ENCODE results near the gene ARL6IP4.

The ARL6IP4 gene

GRCh38 chr12:122992386-122992785 is 11.9 kb downstream of the ARL6IP4 start:
- no peak for DNase-seq (ENCODE audit: extremely low spot score)
- ChIA-PET CTCF (interaction anchor here (0.7 kb wide), 1 partner anchor 11 kb away, joined by 3 read pairs; no protein-coding TSS in a partner anchor), POLR2A (interaction anchor here (1.0 kb wide), 1 partner anchor 9 kb away, joined by 3 read pairs; no protein-coding TSS in a partner anchor)
- no peak for TF ChIP-seq BHLHE40 (IDR thresholded peaks at IDR 0.05; ENCODE audit: borderline replicate concordance)
- TF ChIP-seq PKNOX1 (IDR thresholded peaks at IDR 0.05), result no peak
- no peak for TF ChIP-seq NFRKB (IDR thresholded peaks at IDR 0.05)
- TF ChIP-seq FOXK2 (IDR thresholded peaks at IDR 0.05), result no peak
- no peak for TF ChIP-seq FOXA1 (IDR thresholded peaks at IDR 0.05)
- TF ChIP-seq L3MBTL2 (conservative IDR thresholded peaks at IDR 0.05), result no peak

GRCh38 chr12:122994140-122994675 is 13.7 kb downstream of the ARL6IP4 start:
- TF ChIP-seq ZNF384 (IDR thresholded peaks at IDR 0.05), result no peak
- TF ChIP-seq TARDBP (IDR thresholded peaks at IDR 0.05), result no peak
- TF ChIP-seq FOXA1 (IDR thresholded peaks at IDR 0.05), result no peak
- no peak for TF ChIP-seq HDGF (IDR thresholded peaks at IDR 0.05; ENCODE audit: borderline replicate concordance)
- TF ChIP-seq PKNOX1 (IDR thresholded peaks at IDR 0.05), result no peak
- TF ChIP-seq FOXM1 (IDR thresholded peaks at IDR 0.05; ENCODE audit: borderline replicate concordance), result no peak
- no peak for TF ChIP-seq SP1 (IDR thresholded peaks at IDR 0.05)
- no peak for TF ChIP-seq ELF4 (IDR thresholded peaks at IDR 0.05)
- TF ChIP-seq LEF1 (IDR thresholded peaks at IDR 0.05; ENCODE audit: borderline replicate concordance), result no peak
- TF ChIP-seq NFRKB (IDR thresholded peaks at IDR 0.05), result no peak
- TF ChIP-seq CTBP1 (IDR thresholded peaks at IDR 0.05; ENCODE audit: borderline replicate concordance), result no peak
- no peak for TF ChIP-seq L3MBTL2 (conservative IDR thresholded peaks at IDR 0.05)
- TF ChIP-seq FOXK2 (IDR thresholded peaks at IDR 0.05), result no peak
- no peak for TF ChIP-seq SUZ12 (IDR thresholded peaks at IDR 0.05)
- no peak for TF ChIP-seq BHLHE40 (IDR thresholded peaks at IDR 0.05; ENCODE audit: borderline replicate concordance)
- no peak for TF ChIP-seq ARNT (IDR thresholded peaks at IDR 0.05)
- CTCF ChIA-PET, result no interaction called here
- no peak for DNase-seq (ENCODE audit: extremely low spot score)
- POLR2A ChIA-PET, result no interaction called here

GRCh38 chr12:122994781-122995502 is 14.5 kb downstream of the ARL6IP4 start:
- no peak for TF ChIP-seq BHLHE40 (IDR thresholded peaks at IDR 0.05; ENCODE audit: borderline replicate concordance)
- no peak for TF ChIP-seq LEF1 (IDR thresholded peaks at IDR 0.05; ENCODE audit: borderline replicate concordance)
- no peak for TF ChIP-seq ZNF384 (IDR thresholded peaks at IDR 0.05)
- no peak for TF ChIP-seq L3MBTL2 (conservative IDR thresholded peaks at IDR 0.05)
- TF ChIP-seq HDGF (IDR thresholded peaks at IDR 0.05; ENCODE audit: borderline replicate concordance), result no peak
- TF ChIP-seq NFRKB (IDR thresholded peaks at IDR 0.05), result no peak
- TF ChIP-seq SUZ12 (IDR thresholded peaks at IDR 0.05), result no peak
- no peak for TF ChIP-seq PKNOX1 (IDR thresholded peaks at IDR 0.05)
- no peak for TF ChIP-seq TARDBP (IDR thresholded peaks at IDR 0.05)
- TF ChIP-seq FOXA1 (IDR thresholded peaks at IDR 0.05), result no peak
- no peak for TF ChIP-seq CTBP1 (IDR thresholded peaks at IDR 0.05; ENCODE audit: borderline replicate concordance)
- no peak for TF ChIP-seq FOXK2 (IDR thresholded peaks at IDR 0.05)
- no peak for TF ChIP-seq ELF4 (IDR thresholded peaks at IDR 0.05)
- TF ChIP-seq FOXM1 (IDR thresholded peaks at IDR 0.05; ENCODE audit: borderline replicate concordance), result no peak
- no peak for TF ChIP-seq ARNT (IDR thresholded peaks at IDR 0.05)
- TF ChIP-seq SP1 (IDR thresholded peaks at IDR 0.05), result no peak
- ChIA-PET CTCF (no interaction called here), POLR2A (no interaction called here)
- no peak for DNase-seq (ENCODE audit: extremely low spot score)

GRCh38 chr12:122995503-122996187 is 15.2 kb downstream of the ARL6IP4 start:
- DNase-seq (ENCODE audit: extremely low spot score), result no peak
- TF ChIP-seq FOXA1 (IDR thresholded peaks at IDR 0.05), result no peak
- TF ChIP-seq LEF1 (IDR thresholded peaks at IDR 0.05; ENCODE audit: borderline replicate concordance), result no peak
- no peak for TF ChIP-seq ZNF384 (IDR thresholded peaks at IDR 0.05)
- TF ChIP-seq SP1 (IDR thresholded peaks at IDR 0.05), result no peak
- no peak for TF ChIP-seq L3MBTL2 (conservative IDR thresholded peaks at IDR 0.05)
- no peak for TF ChIP-seq CTBP1 (IDR thresholded peaks at IDR 0.05; ENCODE audit: borderline replicate concordance)
- no peak for TF ChIP-seq ARNT (IDR thresholded peaks at IDR 0.05)
- TF ChIP-seq BHLHE40 (IDR thresholded peaks at IDR 0.05; ENCODE audit: borderline replicate concordance), result no peak
- no peak for TF ChIP-seq SUZ12 (IDR thresholded peaks at IDR 0.05)
- no peak for TF ChIP-seq PKNOX1 (IDR thresholded peaks at IDR 0.05)
- no peak for TF ChIP-seq HDGF (IDR thresholded peaks at IDR 0.05; ENCODE audit: borderline replicate concordance)
- no peak for TF ChIP-seq ELF4 (IDR thresholded peaks at IDR 0.05)
- no peak for TF ChIP-seq TARDBP (IDR thresholded peaks at IDR 0.05)
- POLR2A ChIA-PET, result no interaction called here
- CTCF ChIA-PET, result no interaction called here

- ChIA-PET CTCF (no interaction called here), POLR2A (no interaction called here)
- TF ChIP-seq LEF1 (IDR thresholded peaks at IDR 0.05; ENCODE audit: borderline replicate concordance) (no peak), ELF4 (IDR thresholded peaks at IDR 0.05) (no peak), TARDBP (IDR thresholded peaks at IDR 0.05) (no peak), ZNF384 (IDR thresholded peaks at IDR 0.05) (no peak), FOXM1 (IDR thresholded peaks at IDR 0.05; ENCODE audit: borderline replicate concordance) (no peak), ARNT (IDR thresholded peaks at IDR 0.05) (no peak), FOXK2 (IDR thresholded peaks at IDR 0.05) (no peak), FOXA1 (IDR thresholded peaks at IDR 0.05) (no peak), NFRKB (IDR thresholded peaks at IDR 0.05) (no peak), PKNOX1 (IDR thresholded peaks at IDR 0.05) (no peak), CTBP1 (IDR thresholded peaks at IDR 0.05; ENCODE audit: borderline replicate concordance) (no peak), BHLHE40 (IDR thresholded peaks at IDR 0.05; ENCODE audit: borderline replicate concordance) (no peak), SP1 (IDR thresholded peaks at IDR 0.05) (no peak), HDGF (IDR thresholded peaks at IDR 0.05; ENCODE audit: borderline replicate concordance) (no peak)
- DNase-seq (ENCODE audit: extremely low spot score), result no peak
These were observed 15.7 kb downstream of the ARL6IP4 start for GRCh38 chr12:122996188-122996601.
